Astrocyte (in vitro differentiated cells and primary cell): Measurements from ENCODE around the gene ACOX3.

Experiments
- CTCF ChIP-seq: IDR thresholded peaks from 2 replicates; pipeline ENCODE4 v1.5.1; 2011; ENCODE audit warnings: low read depth, mild to moderate bottlenecking, inconsistent platforms, low read length, moderate library complexity; ENCODE audit not compliant: insufficient read depth
- EZH2 ChIP-seq: IDR thresholded peaks from 2 replicates; pipeline ENCODE4 v1.6.1; 2012; ENCODE audit warnings: mild to moderate bottlenecking, low read length, inconsistent platforms; ENCODE audit not compliant: insufficient read depth

- TF ChIP-seq CTCF (no peak), EZH2 (no peak)
Observed at GRCh38 chr4:8348071-8348470, 92.5 kb downstream of the ACOX3 start.
